ENCODE data around the gene CDHR3.
A peak's percentile ranks its signal among the peaks of the same experiment; 100 is the strongest.

GRCh38 chr7:106057962-106058927 lies 95.2 kb downstream of the CDHR3 start:
- TF ChIP-seq, protein P1, sequence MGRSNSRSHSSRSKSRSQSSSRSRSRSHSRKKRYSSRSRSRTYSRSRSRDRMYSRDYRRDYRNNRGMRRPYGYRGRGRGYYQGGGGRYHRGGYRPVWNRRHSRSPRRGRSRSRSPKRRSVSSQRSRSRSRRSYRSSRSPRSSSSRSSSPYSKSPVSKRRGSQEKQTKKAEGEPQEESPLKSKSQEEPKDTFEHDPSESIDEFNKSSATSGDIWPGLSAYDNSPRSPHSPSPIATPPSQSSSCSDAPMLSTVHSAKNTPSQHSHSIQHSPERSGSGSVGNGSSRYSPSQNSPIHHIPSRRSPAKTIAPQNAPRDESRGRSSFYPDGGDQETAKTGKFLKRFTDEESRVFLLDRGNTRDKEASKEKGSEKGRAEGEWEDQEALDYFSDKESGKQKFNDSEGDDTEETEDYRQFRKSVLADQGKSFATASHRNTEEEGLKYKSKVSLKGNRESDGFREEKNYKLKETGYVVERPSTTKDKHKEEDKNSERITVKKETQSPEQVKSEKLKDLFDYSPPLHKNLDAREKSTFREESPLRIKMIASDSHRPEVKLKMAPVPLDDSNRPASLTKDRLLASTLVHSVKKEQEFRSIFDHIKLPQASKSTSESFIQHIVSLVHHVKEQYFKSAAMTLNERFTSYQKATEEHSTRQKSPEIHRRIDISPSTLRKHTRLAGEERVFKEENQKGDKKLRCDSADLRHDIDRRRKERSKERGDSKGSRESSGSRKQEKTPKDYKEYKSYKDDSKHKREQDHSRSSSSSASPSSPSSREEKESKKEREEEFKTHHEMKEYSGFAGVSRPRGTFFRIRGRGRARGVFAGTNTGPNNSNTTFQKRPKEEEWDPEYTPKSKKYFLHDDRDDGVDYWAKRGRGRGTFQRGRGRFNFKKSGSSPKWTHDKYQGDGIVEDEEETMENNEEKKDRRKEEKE (IDR thresholded peaks at IDR 0.05) = no peak
- TF ChIP-seq MXI1 (IDR thresholded peaks at IDR 0.05; ENCODE audit: low read depth, low read length) (0 out of 2 replicates have a peak, but pooled peaks have one; percentile 48), HDAC2 (IDR thresholded peaks at IDR 0.05) (no peak)

All from GM12878 (cell line).